Suprapubic skin (tissue), 4 donors: ENCODE data around the gene VWF. TPM values are rescaled to one million over a fixed set of nuclear protein-coding genes. Genes with fewer than 3 reads are reported as not detected.
A peak's percentile ranks its signal among the peaks of the same experiment; 100 is the strongest.
"Not testable (repeated sequence)": the region's sequence is repeated elsewhere in the genome, so short reads cannot be mapped to it uniquely, and the experiment has no call there.

Source experiments
- DNase-seq, 2 donors: peaks; one replicate each; pipeline ENCODE4 v3.0.0-alpha.2; 2019; ENCODE audit warnings: low spot score in 2 of 2
- H3K27ac ChIP-seq: fragments of 200-600 bp; sonication (generic); one replicate; pipeline ENCODE4 v1.5.1; 2019
- H3K27me3 ChIP-seq: fragments of 200-600 bp; sonication (generic); one replicate; pipeline ENCODE4 v1.5.1; 2019
- H3K36me3 ChIP-seq: fragments of 200-600 bp; sonication (generic); one replicate; pipeline ENCODE4 v1.5.1; 2019
- H3K4me1 ChIP-seq: fragments of 200-600 bp; sonication (generic); one replicate; pipeline ENCODE4 v1.5.1; 2019
- H3K4me3 ChIP-seq: fragments of 200-600 bp; sonication (generic); one replicate; pipeline ENCODE4 v1.5.1; 2019; ENCODE audit warnings: mild to moderate bottlenecking
- H3K9me3 ChIP-seq: fragments of 200-600 bp; sonication (generic); one replicate; pipeline ENCODE4 v1.5.1; 2019
- EP300 ChIP-seq: sonication (generic); formaldehyde crosslinking; IDR thresholded peaks from one replicate; pipeline ENCODE4 v1.6.1; 2017; ENCODE audit warnings: antibody characterized with exemption
- POLR2A ChIP-seq, 2 donors: fragments of 450-650 bp; IDR thresholded peaks; one replicate each; pipeline ENCODE4 v1.6.1; 2017; ENCODE audit warnings: antibody characterized with exemption in 2 of 2, mild to moderate bottlenecking in 2 of 2, moderate library complexity in 2 of 2
- POLR2AphosphoS5 ChIP-seq, 3 donors: sonication (generic); formaldehyde crosslinking; IDR thresholded peaks; one replicate each; pipeline ENCODE4 v1.6.1; 2017; ENCODE audit warnings: antibody characterized with exemption in 3 of 3
- WGBS: methylation state at CpG from one replicate; pipeline ENCODE4 v1.1.5; 2018; 5-methylcytosine and 5-hydroxymethylcytosine counted together
- total RNA-seq, 4 donors: library from RNA; depleted of rRNA; stranded (reverse); fragments of >200 nt; gene quantifications; one replicate each; pipeline ENCODE4 v1.1.0, GENCODE V29; 2016
- TF ChIP-seq, protein P1 (sequence below), 2 donors: fragments of 200-600 bp in 1 of 2; fragments of 450-650 bp in 1 of 2; sonication (generic) in 1 of 2; IDR thresholded peaks; one replicate each; pipeline ENCODE4 v1.5.1; 2016 to 2019; ENCODE audit warnings: antibody characterized with exemption in 2 of 2, mild to moderate bottlenecking in 1 of 2, moderate library complexity in 1 of 2

The VWF gene
- total RNA-seq, 4 donors from 2014 or later, result 35.5 to 91.7 (median 61.7) TPM

DNA sequence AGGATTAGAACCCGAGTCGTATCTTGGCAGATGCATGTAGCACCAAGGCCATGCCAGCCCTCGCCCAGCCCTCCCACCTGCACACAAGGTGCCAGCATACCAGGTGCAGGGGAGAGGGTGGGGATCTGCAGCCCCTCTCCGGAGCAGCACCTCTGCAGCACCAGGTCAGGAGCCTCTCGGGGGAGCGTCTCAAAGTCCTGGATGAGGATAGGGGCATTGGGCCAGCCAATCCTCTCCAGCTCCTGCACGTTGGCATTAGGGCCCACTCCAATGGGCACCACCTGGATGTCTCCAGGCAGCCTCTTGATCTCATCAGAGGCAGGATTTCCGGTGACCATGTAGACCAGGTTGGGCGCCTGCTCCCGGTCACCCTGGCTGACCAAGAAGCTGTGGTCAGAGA is 106.2 kb downstream of the VWF start:
- 79% methylated on average over 9 of the region's 10 CpGs for WGBS
- Histone ChIP-seq H3K9me3 (no peaks in the 10 kb centered on the region), H3K27me3 (no peaks in the 10 kb centered on the region), H3K27ac (no peak overlapping the region), H3K4me3 (no peak overlapping the region), H3K4me1 (no peaks in the 10 kb centered on the region), H3K36me3 (no peaks in the 10 kb centered on the region)
- peak in 1 of 2 donors; percentile 50 for DNase-seq
- TF ChIP-seq POLR2AphosphoS5 (IDR thresholded peaks at IDR 0.05) (no peak), EP300 (no peak), POLR2A (IDR thresholded peaks at IDR 0.05) (no peak)
- TF ChIP-seq, protein P1, sequence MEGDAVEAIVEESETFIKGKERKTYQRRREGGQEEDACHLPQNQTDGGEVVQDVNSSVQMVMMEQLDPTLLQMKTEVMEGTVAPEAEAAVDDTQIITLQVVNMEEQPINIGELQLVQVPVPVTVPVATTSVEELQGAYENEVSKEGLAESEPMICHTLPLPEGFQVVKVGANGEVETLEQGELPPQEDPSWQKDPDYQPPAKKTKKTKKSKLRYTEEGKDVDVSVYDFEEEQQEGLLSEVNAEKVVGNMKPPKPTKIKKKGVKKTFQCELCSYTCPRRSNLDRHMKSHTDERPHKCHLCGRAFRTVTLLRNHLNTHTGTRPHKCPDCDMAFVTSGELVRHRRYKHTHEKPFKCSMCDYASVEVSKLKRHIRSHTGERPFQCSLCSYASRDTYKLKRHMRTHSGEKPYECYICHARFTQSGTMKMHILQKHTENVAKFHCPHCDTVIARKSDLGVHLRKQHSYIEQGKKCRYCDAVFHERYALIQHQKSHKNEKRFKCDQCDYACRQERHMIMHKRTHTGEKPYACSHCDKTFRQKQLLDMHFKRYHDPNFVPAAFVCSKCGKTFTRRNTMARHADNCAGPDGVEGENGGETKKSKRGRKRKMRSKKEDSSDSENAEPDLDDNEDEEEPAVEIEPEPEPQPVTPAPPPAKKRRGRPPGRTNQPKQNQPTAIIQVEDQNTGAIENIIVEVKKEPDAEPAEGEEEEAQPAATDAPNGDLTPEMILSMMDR (IDR thresholded peaks at IDR 0.05), result no peak

DNA sequence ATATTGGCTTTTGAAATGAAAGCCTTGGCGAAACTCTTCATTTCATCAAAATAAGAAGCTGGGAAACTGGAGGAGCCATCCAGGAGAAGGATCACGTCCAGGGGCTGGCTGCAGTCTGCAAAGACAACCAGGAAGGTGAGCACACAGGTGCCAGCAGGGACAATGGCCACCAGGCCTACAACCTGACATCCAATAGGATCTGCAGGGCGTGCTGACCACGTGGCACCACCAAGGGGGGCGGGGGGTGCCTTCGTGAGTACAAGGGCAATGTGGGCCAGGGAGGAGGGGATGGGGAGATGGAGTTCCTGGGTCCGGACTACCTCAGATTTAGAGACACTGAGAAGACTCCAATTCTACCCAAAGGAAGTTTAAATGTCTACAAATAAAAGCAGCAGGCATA is 107.7 kb downstream of the VWF start:
- Histone ChIP-seq H3K4me3 (no peak overlapping the region), H3K9me3 (no peaks in the 10 kb centered on the region), H3K27ac (no peak overlapping the region), H3K36me3 (no peaks in the 10 kb centered on the region), H3K27me3 (no peaks in the 10 kb centered on the region), H3K4me1 (no peaks in the 10 kb centered on the region)
- DNase-seq, result peak in 1 of 2 donors; percentile 59
- WGBS, result 83% methylated on average over 7 of the region's 7 CpGs
- TF ChIP-seq EP300 (no peak), POLR2A (IDR thresholded peaks at IDR 0.05) (no peak), POLR2AphosphoS5 (IDR thresholded peaks at IDR 0.05) (no peak)
- TF ChIP-seq, protein P1 (IDR thresholded peaks at IDR 0.05), result no peak

DNA sequence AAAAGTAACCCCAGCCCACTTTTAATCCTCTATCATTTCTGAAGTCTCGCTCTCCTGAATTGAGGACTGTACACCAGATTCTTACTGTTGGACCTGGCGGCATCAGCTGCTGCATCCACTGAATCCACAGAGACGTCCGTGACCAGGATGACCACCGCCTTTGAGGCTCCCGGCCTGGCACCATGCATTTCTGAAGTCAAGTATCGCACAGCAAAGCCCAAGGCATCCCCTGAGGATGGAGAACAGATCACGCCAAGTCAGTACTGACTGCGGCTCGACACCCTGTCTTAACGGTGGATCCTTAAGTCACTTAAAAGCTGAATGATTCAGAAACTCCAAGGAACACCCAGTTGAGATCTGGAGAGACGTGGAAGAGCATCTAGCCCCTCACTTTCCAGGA is 108.5 kb downstream of the VWF start:
- H3K27ac ChIP-seq, H3K9me3 ChIP-seq, H3K4me3 ChIP-seq, H3K4me1 ChIP-seq, H3K27me3 ChIP-seq, H3K36me3 ChIP-seq: not testable (repeated sequence)
- peak in 1 of 2 donors; percentile 53 for DNase-seq
- WGBS, result 97% methylated on average over 12 of the region's 12 CpGs

DNA sequence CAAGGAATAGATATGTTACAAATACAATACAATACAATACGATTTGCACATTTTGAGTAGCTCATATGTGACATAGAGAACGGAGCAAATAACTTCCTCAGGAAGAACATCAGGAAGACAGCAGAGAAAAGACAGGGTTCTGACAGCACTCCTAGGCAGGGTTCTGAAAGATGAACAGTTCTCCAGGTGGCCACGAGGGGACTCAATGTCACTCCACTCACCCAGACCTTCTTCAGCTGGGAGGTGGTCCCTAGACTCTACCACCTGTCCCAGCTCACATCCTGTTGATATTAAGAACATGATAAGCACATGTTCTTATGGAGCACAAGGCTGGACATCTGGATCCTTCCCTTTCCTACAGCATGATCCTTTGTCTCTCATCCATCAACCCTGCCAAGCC is 109.2 kb downstream of the VWF start:
- not testable (repeated sequence) for H3K9me3 ChIP-seq

DNA sequence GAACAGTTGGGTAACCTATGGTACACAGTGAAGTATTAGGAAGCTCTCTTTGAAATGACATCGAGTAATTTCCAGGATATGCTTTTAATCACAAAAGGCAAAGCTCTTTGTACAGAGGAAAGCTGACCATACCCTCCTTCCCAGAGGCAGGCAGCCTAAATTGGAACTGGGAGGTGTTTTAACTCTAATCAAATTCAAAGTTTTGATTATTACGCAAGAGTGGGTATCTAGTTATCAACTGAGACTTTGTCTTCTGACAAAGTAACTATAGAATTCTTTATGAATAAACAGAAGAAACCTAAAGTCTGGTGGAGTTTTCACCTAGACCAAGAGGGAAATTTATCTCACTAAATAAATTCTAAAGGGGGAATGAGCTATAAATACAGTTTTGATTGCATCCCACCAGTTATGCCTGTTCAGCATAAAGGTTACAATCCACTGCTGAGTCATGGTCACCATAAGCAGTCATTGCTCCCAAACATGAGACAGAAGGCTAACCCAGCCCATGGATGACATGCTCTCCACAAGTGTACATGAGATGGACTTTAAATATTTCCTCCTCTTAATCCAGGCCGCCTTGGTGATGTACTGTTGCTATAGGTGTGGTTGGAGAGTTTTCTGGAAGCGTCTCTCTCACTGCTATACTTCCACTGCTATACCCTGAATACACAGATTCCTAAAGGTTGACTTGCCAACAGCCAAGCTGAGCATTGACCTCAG is 113.7 kb downstream of the VWF start:
- not testable (repeated sequence) for H3K27me3 ChIP-seq, H3K9me3 ChIP-seq, H3K27ac ChIP-seq, H3K4me3 ChIP-seq, H3K4me1 ChIP-seq, H3K36me3 ChIP-seq, DNase-seq
- WGBS, result 92% methylated on average over 4 of the region's 4 CpGs

More for the DNA sequence above, 109.2 kb downstream of the VWF start:
- not testable (repeated sequence) for H3K4me1 ChIP-seq, H3K36me3 ChIP-seq, H3K27me3 ChIP-seq, H3K4me3 ChIP-seq, DNase-seq, H3K27ac ChIP-seq
- WGBS, result 64% methylated on average over 3 of the region's 3 CpGs

DNA sequence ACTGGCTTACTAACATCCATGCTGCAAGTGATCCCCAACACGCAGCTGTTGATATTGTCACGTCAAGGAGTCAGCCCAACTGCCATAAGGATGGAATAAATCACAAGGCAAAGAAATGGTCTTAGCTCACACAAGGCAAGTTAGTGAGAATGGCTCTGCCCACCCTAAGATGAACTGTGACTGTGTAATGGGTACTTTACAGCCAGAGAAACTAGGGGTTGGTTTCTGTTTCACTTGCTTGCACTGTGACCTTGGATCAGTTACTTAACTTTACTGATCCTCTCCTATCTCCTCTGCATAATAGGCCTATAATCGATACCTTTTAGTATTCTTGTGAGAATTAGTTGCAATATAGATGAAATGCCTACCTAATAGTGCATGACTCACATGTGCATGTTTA is 127.2 kb downstream of the VWF start:
- DNase-seq, result no peak
- 95% methylated on average over 3 of the region's 3 CpGs for WGBS
- Histone ChIP-seq H3K9me3 (no peaks in the 10 kb centered on the region), H3K36me3 (no peaks in the 10 kb centered on the region), H3K4me1 (no peaks in the 10 kb centered on the region), H3K4me3 (no peak overlapping the region), H3K27ac (no peak overlapping the region), H3K27me3 (no peaks in the 10 kb centered on the region)
- TF ChIP-seq, protein P1 (IDR thresholded peaks at IDR 0.05), result no peak
- TF ChIP-seq POLR2AphosphoS5 (IDR thresholded peaks at IDR 0.05) (no peak), POLR2A (IDR thresholded peaks at IDR 0.05) (no peak), EP300 (no peak)

DNA sequence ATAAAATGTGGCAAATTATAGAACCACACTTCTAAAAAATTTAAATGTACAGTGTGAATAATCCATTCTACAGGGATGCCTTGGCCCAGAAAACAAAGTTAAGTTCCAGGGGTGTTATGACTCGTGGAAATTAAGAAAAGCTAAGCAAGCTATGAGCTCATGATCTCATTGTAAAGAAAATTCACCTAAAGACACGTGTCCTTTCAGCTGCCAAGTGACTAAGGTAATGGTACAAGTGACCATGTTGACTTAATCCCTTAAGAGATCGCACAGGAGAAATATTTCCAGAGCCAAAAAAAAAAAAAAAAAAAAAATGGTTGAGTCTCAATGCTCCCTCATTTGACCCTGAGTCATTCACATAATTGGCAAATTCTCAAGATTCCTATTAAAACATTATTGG is 128.0 kb downstream of the VWF start:
- TF ChIP-seq, protein P1 (IDR thresholded peaks at IDR 0.05), result no peak
- TF ChIP-seq POLR2AphosphoS5 (IDR thresholded peaks at IDR 0.05) (no peak), EP300 (no peak), POLR2A (IDR thresholded peaks at IDR 0.05) (no peak)
- Histone ChIP-seq H3K4me1 (no peaks in the 10 kb centered on the region), H3K36me3 (no peaks in the 10 kb centered on the region), H3K27ac (no peak overlapping the region), H3K27me3 (no peaks in the 10 kb centered on the region), H3K9me3 (no peaks in the 10 kb centered on the region), H3K4me3 (no peak overlapping the region)
- DNase-seq, result no peak
- 75% methylated on average over 3 of the region's 3 CpGs for WGBS
